Parathyroid adenoma (tissue), 2 donors: ENCODE results near the gene ARHGAP6.
A peak's percentile ranks its signal among the peaks of the same experiment; 100 is the strongest.

Experiments
- H2AFZ ChIP-seq: fragments of 300-600 bp; sonication (generic); one replicate; pipeline ENCODE4 v1.7.0; 2017; ENCODE audit warnings: antibody characterized with exemption, mild to moderate bottlenecking
- H3K27ac ChIP-seq: fragments of 300-600 bp; sonication (generic); one replicate; pipeline ENCODE4 v1.7.0; 2017
- H3K27me3 ChIP-seq: fragments of 300-600 bp; sonication (generic); one replicate; pipeline ENCODE4 v1.7.0; 2017; ENCODE audit warnings: low read length; ENCODE audit not compliant: control insufficient read depth, insufficient read depth
- H3K36me3 ChIP-seq: fragments of 300-600 bp; sonication (generic); one replicate; pipeline ENCODE4 v1.7.0; 2017; ENCODE audit warnings: low read length; ENCODE audit not compliant: control insufficient read depth, insufficient read depth
- H3K4me1 ChIP-seq: fragments of 300-600 bp; sonication (generic); one replicate; pipeline ENCODE4 v1.7.0; 2017; ENCODE audit warnings: control low read depth
- H3K4me2 ChIP-seq: fragments of 300-600 bp; sonication (generic); one replicate; pipeline ENCODE4 v1.7.0; 2017; ENCODE audit warnings: low read length
- H3K4me3 ChIP-seq: fragments of 300-600 bp; sonication (generic); one replicate; pipeline ENCODE4 v1.7.0; 2017; ENCODE audit warnings: low read depth, low read length
- H3K79me2 ChIP-seq: fragments of 300-600 bp; sonication (generic); one replicate; pipeline ENCODE4 v1.7.0; 2017; ENCODE audit warnings: control low read depth
- H3K9ac ChIP-seq: fragments of 300-600 bp; sonication (generic); one replicate; pipeline ENCODE4 v1.7.0; 2017; ENCODE audit warnings: mild to moderate bottlenecking
- H3K9me3 ChIP-seq: fragments of 300-600 bp; sonication (generic); one replicate; pipeline ENCODE4 v1.7.0; 2017; ENCODE audit warnings: low read length; ENCODE audit not compliant: control insufficient read depth
- CTCF ChIP-seq: fragments of 300-600 bp; sonication (generic); IDR thresholded peaks from one replicate; pipeline ENCODE4 v1.7.0; 2017; ENCODE audit warnings: antibody characterized with exemption, mild to moderate bottlenecking
- donor health status: primary hyperparathyroidism.

The ARHGAP6 gene

GRCh38 chrX:11148401-11148800, 517.3 kb downstream of the ARHGAP6 start:
- Histone ChIP-seq H3K36me3 (no peaks in the 10 kb centered on the region), H3K9me3 (no peaks in the 10 kb centered on the region), H3K79me2 (no peaks in the 10 kb centered on the region), H3K4me3 (no peak overlapping the region), H3K4me1 (no peaks in the 10 kb centered on the region), H3K4me2 (no peak overlapping the region), H3K27me3 (no peaks in the 10 kb centered on the region), H3K27ac (no peak overlapping the region), H2AFZ (no peak overlapping the region), H3K9ac (no peak overlapping the region)
- TF ChIP-seq CTCF: no peak

- no peak for TF ChIP-seq CTCF
- Histone ChIP-seq H3K36me3 (no peaks in the 10 kb centered on the region), H3K9me3 (no peaks in the 10 kb centered on the region), H3K4me3 (no peak overlapping the region), H3K4me1 (no peaks in the 10 kb centered on the region), H3K27me3 (no peaks in the 10 kb centered on the region), H3K9ac (no peak overlapping the region), H3K27ac (no peak overlapping the region), H2AFZ (no peak overlapping the region), H3K79me2 (no peaks in the 10 kb centered on the region), H3K4me2 (no peak overlapping the region)
Measured at GRCh38 chrX:11146411-11146810, 519.3 kb downstream of the ARHGAP6 start.

GRCh38 chrX:11143931-11144678, 521.6 kb downstream of the ARHGAP6 start:
- TF ChIP-seq CTCF: peak; percentile 61
- Histone ChIP-seq H3K4me3 (no peak overlapping the region), H3K4me2 (no peak overlapping the region), H3K9me3 (no peaks in the 10 kb centered on the region), H3K9ac (no peak overlapping the region), H3K27me3 (no peaks in the 10 kb centered on the region), H3K4me1 (no peaks in the 10 kb centered on the region), H3K36me3 (no peaks in the 10 kb centered on the region), H2AFZ (no peak overlapping the region), H3K27ac (no peak overlapping the region), H3K79me2 (no peaks in the 10 kb centered on the region)

GRCh38 chrX:11138498-11139390, 527.0 kb downstream of the ARHGAP6 start:
- Histone ChIP-seq H3K4me2 (no peak overlapping the region), H3K4me1 (no peaks in the 10 kb centered on the region), H3K9me3 (no peaks in the 10 kb centered on the region), H3K27me3 (no peaks in the 10 kb centered on the region), H3K79me2 (no peaks in the 10 kb centered on the region), H3K36me3 (no peaks in the 10 kb centered on the region), H3K27ac (no peak overlapping the region), H3K9ac (no peak overlapping the region), H2AFZ (peak overlapping the region; percentile 42), H3K4me3 (no peak overlapping the region)
- no peak for TF ChIP-seq CTCF
